ENCODE results near the gene NCOA1. TPM values are rescaled to one million over a fixed set of nuclear protein-coding genes. Genes with fewer than 3 reads are reported as not detected.

NCOA1 gene
- total RNA-seq, 3 donors from 2014 or later, result 23.9 to 36.9 (median 34.5) TPM

GRCh38 chr2:24617424-24617823 lies 126.4 kb downstream of the NCOA1 start:
- Mint-ChIP-seq H3K4me1 (ENCODE audit: low read depth) (peaks cover 23% of the 10 kb centered on the region), H3K27me3 (ENCODE audit: low read depth) (no peaks in the 10 kb centered on the region), H3K36me3 (ENCODE audit: insufficient read depth) (peaks cover 12% of the 10 kb centered on the region), H3K9me3 (peaks cover 8% of the 10 kb centered on the region), H3K4me3 (no peak overlapping the region)
- ATAC-seq (no peak), DNase-seq (no peak)

DNA sequence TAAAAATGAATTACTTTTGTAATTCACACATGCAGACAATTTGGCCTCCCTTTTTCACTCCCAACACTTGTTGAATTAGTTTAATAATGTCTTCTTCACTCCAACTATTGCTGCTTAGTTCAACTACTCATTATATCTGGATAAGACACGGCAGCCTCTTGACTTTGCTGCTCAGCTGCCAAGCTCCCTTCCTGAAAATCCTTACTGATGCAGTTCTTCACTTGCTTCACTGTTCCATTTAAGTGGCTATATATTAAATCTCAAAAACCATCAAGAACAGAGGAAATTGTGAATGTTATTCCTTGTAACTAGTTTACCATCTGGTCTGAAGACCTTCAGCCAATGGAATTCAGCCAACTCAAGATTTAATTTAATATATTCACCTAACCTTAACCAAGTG lies 127.1 kb downstream of the NCOA1 start:
- ATAC-seq (no peak), DNase-seq (no peak)
- H3K4me1 Mint-ChIP-seq (ENCODE audit: low read depth), result peaks cover 22% of the 10 kb centered on the region

DNA sequence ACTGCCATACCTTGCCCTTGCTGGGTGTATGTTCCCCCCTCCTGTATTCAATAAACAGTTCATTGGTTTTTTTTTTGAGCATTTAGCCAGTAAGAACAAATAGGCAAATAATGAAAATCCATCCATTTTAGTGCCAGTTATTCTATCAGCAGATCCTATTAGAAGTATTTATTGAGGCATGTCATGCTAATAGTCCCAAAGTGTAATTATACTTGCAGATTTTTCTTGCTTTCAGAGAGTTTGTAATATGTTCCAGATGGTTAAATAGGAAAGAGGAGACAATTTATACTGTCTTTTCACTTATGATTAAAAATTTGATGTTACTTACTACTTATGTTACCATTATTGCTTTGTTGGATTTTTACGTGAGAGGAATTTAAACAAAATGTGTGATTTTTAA lies 127.6 kb downstream of the NCOA1 start:
- no peaks in the 10 kb centered on the region for H3K9me3 Mint-ChIP-seq
- H3K4me3 Mint-ChIP-seq, result no peak overlapping the region
- no peaks in the 10 kb centered on the region for H3K27me3 Mint-ChIP-seq (ENCODE audit: low read depth)
- peaks cover 22% of the 10 kb centered on the region for H3K4me1 Mint-ChIP-seq (ENCODE audit: low read depth)
- DNase-seq (no peak), ATAC-seq (no peak)
- H3K36me3 Mint-ChIP-seq (ENCODE audit: insufficient read depth), result peaks cover 7% of the 10 kb centered on the region

More for the DNA sequence above, 127.1 kb downstream of the NCOA1 start:
- Mint-ChIP-seq H3K27me3 (ENCODE audit: low read depth) (no peaks in the 10 kb centered on the region), H3K36me3 (ENCODE audit: insufficient read depth) (peaks cover 7% of the 10 kb centered on the region), H3K4me3 (no peak overlapping the region), H3K9me3 (peaks cover under 1% of the 10 kb centered on the region)

GRCh38 chr2:24620936-24621335 lies 129.9 kb downstream of the NCOA1 start:
- Mint-ChIP-seq H3K4me1 (ENCODE audit: low read depth) (peaks cover 32% of the 10 kb centered on the region), H3K36me3 (ENCODE audit: insufficient read depth) (peaks cover 10% of the 10 kb centered on the region), H3K27me3 (ENCODE audit: low read depth) (no peaks in the 10 kb centered on the region), H3K4me3 (no peak overlapping the region), H3K9me3 (no peaks in the 10 kb centered on the region)
- DNase-seq (no peak), ATAC-seq (no peak)

DNA sequence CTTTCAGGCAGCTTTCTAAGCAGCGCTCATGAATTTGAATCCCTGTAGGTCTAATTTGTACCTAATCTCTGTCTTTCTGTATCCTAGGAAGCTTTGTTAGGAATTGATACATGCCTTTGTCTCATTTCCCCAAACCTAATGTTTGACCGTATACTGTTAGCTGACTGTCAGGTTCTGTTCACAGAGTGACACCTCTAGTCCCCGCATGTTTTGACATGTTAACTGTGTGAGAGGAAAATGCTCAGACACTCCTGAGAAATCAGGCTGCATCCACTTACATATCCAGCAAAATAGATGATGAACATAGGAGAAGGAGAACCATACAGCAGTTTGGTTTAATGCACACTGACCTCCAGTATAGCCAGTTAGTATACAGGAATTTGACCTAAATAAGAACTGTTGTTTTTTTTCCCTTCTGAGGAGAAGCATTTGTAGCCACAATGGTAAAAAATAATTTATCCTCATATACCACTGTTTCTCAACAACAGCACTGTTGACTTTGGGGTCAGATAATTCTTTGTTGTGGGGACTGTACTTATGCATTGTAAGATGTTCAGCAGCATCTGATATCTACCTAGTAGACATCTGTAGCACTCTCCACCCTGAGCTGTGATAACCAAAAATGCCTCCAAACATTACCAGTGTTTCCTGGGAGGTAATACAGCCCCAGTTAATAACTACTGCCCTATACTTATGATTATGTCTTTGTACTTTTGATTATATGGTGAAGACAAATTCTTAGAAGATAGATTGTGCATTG lies 130.9 kb downstream of the NCOA1 start:
- H3K4me1 Mint-ChIP-seq (ENCODE audit: low read depth), result peaks cover 37% of the 10 kb centered on the region
- no peaks in the 10 kb centered on the region for H3K27me3 Mint-ChIP-seq (ENCODE audit: low read depth)
- DNase-seq (no peak), ATAC-seq (no peak)
- H3K36me3 Mint-ChIP-seq (ENCODE audit: insufficient read depth), result peaks cover 10% of the 10 kb centered on the region
- no peaks in the 10 kb centered on the region for H3K9me3 Mint-ChIP-seq
- H3K4me3 Mint-ChIP-seq, result no peak overlapping the region

DNA sequence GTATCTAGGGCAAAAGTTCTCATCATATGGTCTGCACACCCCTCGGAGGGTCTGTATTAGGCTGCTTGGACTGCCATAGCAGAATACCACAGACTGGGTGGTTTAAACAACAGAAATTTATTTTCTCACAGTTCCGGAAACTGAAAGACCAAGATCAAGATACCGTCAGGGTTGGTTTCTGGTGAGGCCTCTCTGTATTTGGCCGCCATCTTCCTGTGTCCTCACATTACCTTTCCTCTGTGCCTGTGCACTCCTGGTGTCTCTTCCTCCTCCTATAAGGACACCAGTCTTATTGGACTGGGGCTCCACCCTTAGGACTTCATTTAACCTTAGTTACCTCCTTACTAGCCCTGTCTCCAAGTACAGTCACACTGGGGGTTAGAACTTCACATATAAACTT lies 132.5 kb downstream of the NCOA1 start:
- Mint-ChIP-seq H3K4me3 (no peak overlapping the region), H3K4me1 (ENCODE audit: low read depth) (peaks cover 38% of the 10 kb centered on the region), H3K36me3 (ENCODE audit: insufficient read depth) (peaks cover 10% of the 10 kb centered on the region), H3K27me3 (ENCODE audit: low read depth) (no peaks in the 10 kb centered on the region), H3K9me3 (no peaks in the 10 kb centered on the region)
- DNase-seq (no peak), ATAC-seq (no peak)

- Mint-ChIP-seq H3K4me3 (no peak overlapping the region), H3K9me3 (no peaks in the 10 kb centered on the region), H3K4me1 (ENCODE audit: low read depth) (peaks cover 43% of the 10 kb centered on the region), H3K36me3 (ENCODE audit: insufficient read depth) (peaks cover 10% of the 10 kb centered on the region), H3K27me3 (ENCODE audit: low read depth) (no peaks in the 10 kb centered on the region)
- ATAC-seq (no peak), DNase-seq (no peak)
These were observed 134.7 kb downstream of the NCOA1 start for GRCh38 chr2:24625728-24626127.

- no peak overlapping the region for H3K4me3 Mint-ChIP-seq
- ATAC-seq, result no peak
- peaks cover 43% of the 10 kb centered on the region for H3K4me1 Mint-ChIP-seq (ENCODE audit: low read depth)
- no peaks in the 10 kb centered on the region for H3K9me3 Mint-ChIP-seq
- H3K36me3 Mint-ChIP-seq (ENCODE audit: insufficient read depth), result peaks cover 10% of the 10 kb centered on the region
- no peaks in the 10 kb centered on the region for H3K27me3 Mint-ChIP-seq (ENCODE audit: low read depth)
- no peak for DNase-seq
These were observed 135.1 kb downstream of the NCOA1 start for GRCh38 chr2:24626131-24626530.

- DNase-seq, result no peak
- Mint-ChIP-seq H3K36me3 (ENCODE audit: insufficient read depth) (peaks cover 4% of the 10 kb centered on the region), H3K9me3 (no peaks in the 10 kb centered on the region), H3K4me3 (no peak overlapping the region), H3K27me3 (ENCODE audit: low read depth) (no peaks in the 10 kb centered on the region), H3K4me1 (ENCODE audit: low read depth) (peaks cover 29% of the 10 kb centered on the region)
- ATAC-seq, result no peak
These were observed 137.7 kb downstream of the NCOA1 start for GRCh38 chr2:24628746-24629145.

GRCh38 chr2:24632172-24632571 lies 141.1 kb downstream of the NCOA1 start:
- Mint-ChIP-seq H3K27me3 (ENCODE audit: low read depth) (no peaks in the 10 kb centered on the region), H3K9me3 (no peaks in the 10 kb centered on the region), H3K4me3 (no peak overlapping the region), H3K36me3 (ENCODE audit: insufficient read depth) (no peaks in the 10 kb centered on the region), H3K4me1 (ENCODE audit: low read depth) (peaks cover 9% of the 10 kb centered on the region)
- ATAC-seq (no peak), DNase-seq (no peak)

DNA sequence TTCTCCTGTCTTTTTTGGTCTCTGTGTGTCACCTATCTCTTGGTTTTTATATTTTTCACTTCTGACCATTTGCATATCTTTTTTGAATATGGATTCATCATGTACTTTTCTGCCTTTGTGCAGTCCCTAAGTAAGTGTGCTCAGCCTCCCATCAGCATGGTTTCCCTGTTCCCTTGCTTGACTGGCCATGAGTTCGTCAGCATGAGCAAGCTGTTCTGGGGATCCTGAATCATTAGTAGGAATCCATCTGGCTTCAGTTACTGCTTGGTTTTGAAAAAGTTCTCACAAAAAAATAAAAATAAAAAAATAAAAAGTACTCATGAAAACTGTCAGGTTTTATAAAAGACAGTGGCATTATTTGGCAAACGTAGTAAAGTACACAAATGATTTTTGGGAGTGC lies 144.1 kb downstream of the NCOA1 start:
- DNase-seq (no peak), ATAC-seq (no peak)
- Mint-ChIP-seq H3K36me3 (ENCODE audit: insufficient read depth) (peaks cover 3% of the 10 kb centered on the region), H3K4me1 (ENCODE audit: low read depth) (peaks cover 9% of the 10 kb centered on the region), H3K9me3 (no peaks in the 10 kb centered on the region), H3K27me3 (ENCODE audit: low read depth) (no peaks in the 10 kb centered on the region), H3K4me3 (no peak overlapping the region)

GRCh38 chr2:24638568-24638967 lies 147.5 kb downstream of the NCOA1 start:
- ATAC-seq (no peak), DNase-seq (no peak)
- Mint-ChIP-seq H3K36me3 (ENCODE audit: insufficient read depth) (peaks cover 5% of the 10 kb centered on the region), H3K9me3 (no peaks in the 10 kb centered on the region), H3K4me3 (no peak overlapping the region), H3K4me1 (ENCODE audit: low read depth) (peaks cover 17% of the 10 kb centered on the region), H3K27me3 (ENCODE audit: low read depth) (no peaks in the 10 kb centered on the region)

DNA sequence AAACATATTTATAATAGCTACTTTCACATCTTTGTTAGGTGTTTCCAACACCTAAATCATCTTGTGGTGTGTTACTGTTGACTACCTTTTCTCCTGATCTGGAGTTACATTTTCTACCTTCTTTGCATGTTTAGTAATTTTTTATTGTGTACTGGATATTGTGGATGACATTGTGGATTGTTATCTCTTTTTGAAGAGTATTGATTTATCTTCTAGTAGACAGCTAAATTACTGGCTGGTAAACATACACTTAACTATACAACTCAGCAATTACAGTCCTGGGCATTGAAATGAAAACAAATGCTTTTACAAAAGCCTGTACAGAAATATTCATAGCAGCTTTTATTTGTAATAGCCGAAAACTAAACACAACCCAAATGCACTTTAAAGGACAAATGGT lies 151.3 kb downstream of the NCOA1 start:
- no peaks in the 10 kb centered on the region for H3K9me3 Mint-ChIP-seq
- H3K36me3 Mint-ChIP-seq (ENCODE audit: insufficient read depth), result peaks cover 17% of the 10 kb centered on the region
- ATAC-seq (no peak), DNase-seq (no peak)
- no peak overlapping the region for H3K4me3 Mint-ChIP-seq
- no peaks in the 10 kb centered on the region for H3K27me3 Mint-ChIP-seq (ENCODE audit: low read depth)
- H3K4me1 Mint-ChIP-seq (ENCODE audit: low read depth), result peaks cover 16% of the 10 kb centered on the region

DNA sequence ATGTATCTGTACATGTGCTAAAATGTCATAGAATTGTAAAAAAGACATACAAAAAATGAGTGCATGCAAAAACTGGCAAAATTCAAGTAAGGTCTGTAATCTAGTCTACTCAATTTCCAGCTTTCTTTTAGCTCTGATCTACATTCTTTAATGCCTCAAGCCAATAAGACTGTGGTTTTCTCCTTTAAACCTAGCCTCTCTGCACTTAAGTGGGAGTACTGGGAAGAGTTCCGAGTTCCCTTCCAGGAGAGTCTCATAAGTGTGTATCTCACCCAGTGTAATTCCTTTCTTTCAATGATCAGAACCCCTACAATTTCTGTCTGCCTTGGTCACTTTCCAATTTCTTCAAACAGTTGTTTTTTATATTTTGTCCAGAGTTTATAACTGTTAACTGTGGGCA lies 152.0 kb downstream of the NCOA1 start:
- ATAC-seq (no peak), DNase-seq (no peak)
- Mint-ChIP-seq H3K36me3 (ENCODE audit: insufficient read depth) (peaks cover 17% of the 10 kb centered on the region), H3K9me3 (no peaks in the 10 kb centered on the region), H3K4me1 (ENCODE audit: low read depth) (peaks cover 16% of the 10 kb centered on the region), H3K4me3 (no peak overlapping the region), H3K27me3 (ENCODE audit: low read depth) (no peaks in the 10 kb centered on the region)

GRCh38 chr2:24644032-24644431 lies 153.0 kb downstream of the NCOA1 start:
- Mint-ChIP-seq H3K4me1 (ENCODE audit: low read depth) (peaks cover 9% of the 10 kb centered on the region), H3K4me3 (no peak overlapping the region), H3K36me3 (ENCODE audit: insufficient read depth) (peaks cover 14% of the 10 kb centered on the region), H3K9me3 (no peaks in the 10 kb centered on the region), H3K27me3 (ENCODE audit: low read depth) (no peaks in the 10 kb centered on the region)
- DNase-seq (no peak), ATAC-seq (no peak)
